ENCODE data around the gene SIVA1.

- TF ChIP-seq ZNF70 (CRISPR knock-in tag; IDR thresholded peaks at IDR 0.05), result no peak
- no peak for TF ChIP-seq ZC3H10 (CRISPR knock-in tag; IDR thresholded peaks at IDR 0.05)
- no peak for TF ChIP-seq ZFP3 (CRISPR knock-in tag; IDR thresholded peaks at IDR 0.05)
- TF ChIP-seq CSRNP3 (CRISPR knock-in tag; IDR thresholded peaks at IDR 0.05), result no peak
- no peak for TF ChIP-seq ZNF8 (CRISPR knock-in tag; IDR thresholded peaks at IDR 0.05)
- TF ChIP-seq PATZ1 (CRISPR knock-in tag; IDR thresholded peaks at IDR 0.05; ENCODE audit: borderline replicate concordance), result no peak
- no peak for TF ChIP-seq RARB (CRISPR knock-in tag; IDR thresholded peaks at IDR 0.05)
Observed at GRCh38 chr14:104786726-104787675, 34.1 kb downstream of the SIVA1 start.

Data from SK-N-SH treated with all-trans-retinoic acid at 6 μM for 48 hours (cell line).